WTC11 (cell line): ENCODE data around the gene ANKRD11.

Source experiments
- CREB1 ChIP-seq: sonication (generic); formaldehyde crosslinking; IDR thresholded peaks from 2 replicates; pipeline ENCODE4 v1.8.0; 2023; ENCODE audit warnings: mild to moderate bottlenecking, missing genetic modification reagents
- CREM ChIP-seq: sonication (generic); formaldehyde crosslinking; IDR thresholded peaks from 2 replicates; pipeline ENCODE4 v1.8.1; 2022; ENCODE audit warnings: mild to moderate bottlenecking, missing genetic modification reagents, moderate library complexity
- ESRRA ChIP-seq: sonication (generic); formaldehyde crosslinking; IDR thresholded peaks from 2 replicates; pipeline ENCODE4 v1.8.1; 2022; ENCODE audit warnings: mild to moderate bottlenecking, missing genetic modification reagents, borderline replicate concordance
- GABPB1 ChIP-seq: sonication (generic); formaldehyde crosslinking; IDR thresholded peaks from 2 replicates; pipeline ENCODE4 v1.8.1; 2023; ENCODE audit warnings: mild to moderate bottlenecking, missing genetic modification reagents
- NFYB ChIP-seq: sonication (generic); formaldehyde crosslinking; conservative IDR thresholded peaks from 2 replicates; pipeline ENCODE4 v1.8.0; 2022; ENCODE audit warnings: low read depth, missing genetic modification reagents
- SP1 ChIP-seq: sonication (generic); formaldehyde crosslinking; conservative IDR thresholded peaks from 2 replicates; pipeline ENCODE4 v1.8.1; 2022; ENCODE audit warnings: missing genetic modification reagents
- TF ChIP-seq, protein P1 (sequence below): fragments of 200-600 bp; IDR thresholded peaks from 2 replicates; pipeline ENCODE4 v1.8.0; 2022; ENCODE audit warnings: antibody characterized with exemption
- TF ChIP-seq, protein P2 (sequence below): sonication (generic); formaldehyde crosslinking; IDR thresholded peaks from 2 replicates; pipeline ENCODE4 v1.8.0; 2022; ENCODE audit warnings: missing genetic modification reagents
- TF ChIP-seq, protein P3 (sequence below): sonication (generic); formaldehyde crosslinking; conservative IDR thresholded peaks from 2 replicates; pipeline ENCODE4 v1.8.1; 2022; ENCODE audit warnings: mild to moderate bottlenecking, missing genetic modification reagents
- TF ChIP-seq, protein P4 (sequence below): sonication (generic); formaldehyde crosslinking; IDR thresholded peaks from 2 replicates; pipeline ENCODE4 v1.8.0; 2022; ENCODE audit warnings: mild to moderate bottlenecking, missing genetic modification reagents
- TF ChIP-seq, protein P5 (sequence below): sonication (generic); formaldehyde crosslinking; IDR thresholded peaks from 2 replicates; pipeline ENCODE4 v1.8.1; 2023; ENCODE audit warnings: mild to moderate bottlenecking, missing genetic modification reagents, moderate library complexity
- TF ChIP-seq, protein P6 (sequence below): sonication (generic); formaldehyde crosslinking; IDR thresholded peaks from 2 replicates; pipeline ENCODE4 v1.8.0; 2022; ENCODE audit warnings: mild to moderate bottlenecking, missing genetic modification reagents

DNA sequence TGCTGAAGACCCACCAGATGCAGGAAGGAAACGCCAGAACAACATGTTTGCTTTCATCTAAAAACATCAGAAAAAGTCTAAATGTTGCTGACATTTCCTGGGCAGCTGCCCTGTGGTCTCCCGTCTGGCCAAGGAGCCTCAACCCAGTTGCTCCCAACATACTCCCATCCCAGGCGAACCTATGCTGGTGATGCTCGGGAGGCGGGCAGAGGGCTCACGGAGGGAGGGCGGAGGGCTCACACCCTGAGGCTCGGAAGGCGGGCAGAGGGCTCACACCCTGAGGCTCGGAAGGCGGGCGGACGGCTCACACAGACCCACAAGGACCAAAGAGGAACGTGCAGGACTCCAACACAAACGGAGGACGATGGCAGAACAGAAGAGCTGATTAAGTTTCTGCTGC, 135.4 kb downstream of the ANKRD11 start:
- TF ChIP-seq, protein P1, sequence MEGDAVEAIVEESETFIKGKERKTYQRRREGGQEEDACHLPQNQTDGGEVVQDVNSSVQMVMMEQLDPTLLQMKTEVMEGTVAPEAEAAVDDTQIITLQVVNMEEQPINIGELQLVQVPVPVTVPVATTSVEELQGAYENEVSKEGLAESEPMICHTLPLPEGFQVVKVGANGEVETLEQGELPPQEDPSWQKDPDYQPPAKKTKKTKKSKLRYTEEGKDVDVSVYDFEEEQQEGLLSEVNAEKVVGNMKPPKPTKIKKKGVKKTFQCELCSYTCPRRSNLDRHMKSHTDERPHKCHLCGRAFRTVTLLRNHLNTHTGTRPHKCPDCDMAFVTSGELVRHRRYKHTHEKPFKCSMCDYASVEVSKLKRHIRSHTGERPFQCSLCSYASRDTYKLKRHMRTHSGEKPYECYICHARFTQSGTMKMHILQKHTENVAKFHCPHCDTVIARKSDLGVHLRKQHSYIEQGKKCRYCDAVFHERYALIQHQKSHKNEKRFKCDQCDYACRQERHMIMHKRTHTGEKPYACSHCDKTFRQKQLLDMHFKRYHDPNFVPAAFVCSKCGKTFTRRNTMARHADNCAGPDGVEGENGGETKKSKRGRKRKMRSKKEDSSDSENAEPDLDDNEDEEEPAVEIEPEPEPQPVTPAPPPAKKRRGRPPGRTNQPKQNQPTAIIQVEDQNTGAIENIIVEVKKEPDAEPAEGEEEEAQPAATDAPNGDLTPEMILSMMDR = no peak
- TF ChIP-seq, protein P2, sequence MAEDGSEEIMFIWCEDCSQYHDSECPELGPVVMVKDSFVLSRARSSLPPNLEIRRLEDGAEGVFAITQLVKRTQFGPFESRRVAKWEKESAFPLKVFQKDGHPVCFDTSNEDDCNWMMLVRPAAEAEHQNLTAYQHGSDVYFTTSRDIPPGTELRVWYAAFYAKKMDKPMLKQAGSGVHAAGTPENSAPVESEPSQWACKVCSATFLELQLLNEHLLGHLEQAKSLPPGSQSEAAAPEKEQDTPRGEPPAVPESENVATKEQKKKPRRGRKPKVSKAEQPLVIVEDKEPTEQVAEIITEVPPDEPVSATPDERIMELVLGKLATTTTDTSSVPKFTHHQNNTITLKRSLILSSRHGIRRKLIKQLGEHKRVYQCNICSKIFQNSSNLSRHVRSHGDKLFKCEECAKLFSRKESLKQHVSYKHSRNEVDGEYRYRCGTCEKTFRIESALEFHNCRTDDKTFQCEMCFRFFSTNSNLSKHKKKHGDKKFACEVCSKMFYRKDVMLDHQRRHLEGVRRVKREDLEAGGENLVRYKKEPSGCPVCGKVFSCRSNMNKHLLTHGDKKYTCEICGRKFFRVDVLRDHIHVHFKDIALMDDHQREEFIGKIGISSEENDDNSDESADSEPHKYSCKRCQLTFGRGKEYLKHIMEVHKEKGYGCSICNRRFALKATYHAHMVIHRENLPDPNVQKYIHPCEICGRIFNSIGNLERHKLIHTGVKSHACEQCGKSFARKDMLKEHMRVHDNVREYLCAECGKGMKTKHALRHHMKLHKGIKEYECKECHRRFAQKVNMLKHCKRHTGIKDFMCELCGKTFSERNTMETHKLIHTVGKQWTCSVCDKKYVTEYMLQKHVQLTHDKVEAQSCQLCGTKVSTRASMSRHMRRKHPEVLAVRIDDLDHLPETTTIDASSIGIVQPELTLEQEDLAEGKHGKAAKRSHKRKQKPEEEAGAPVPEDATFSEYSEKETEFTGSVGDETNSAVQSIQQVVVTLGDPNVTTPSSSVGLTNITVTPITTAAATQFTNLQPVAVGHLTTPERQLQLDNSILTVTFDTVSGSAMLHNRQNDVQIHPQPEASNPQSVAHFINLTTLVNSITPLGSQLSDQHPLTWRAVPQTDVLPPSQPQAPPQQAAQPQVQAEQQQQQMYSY (CRISPR knock-in tag) = no peak
- TF ChIP-seq GABPB1 (CRISPR knock-in tag) (no peak), CREB1 (CRISPR knock-in tag) (no peak), SP1 (CRISPR knock-in tag) (no peak), NFYB (no peak), ESRRA (no peak), CREM (no peak)
- TF ChIP-seq, protein P3, sequence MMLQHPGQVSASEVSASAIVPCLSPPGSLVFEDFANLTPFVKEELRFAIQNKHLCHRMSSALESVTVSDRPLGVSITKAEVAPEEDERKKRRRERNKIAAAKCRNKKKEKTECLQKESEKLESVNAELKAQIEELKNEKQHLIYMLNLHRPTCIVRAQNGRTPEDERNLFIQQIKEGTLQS (CRISPR knock-in tag) = no peak
- TF ChIP-seq, protein P4, sequence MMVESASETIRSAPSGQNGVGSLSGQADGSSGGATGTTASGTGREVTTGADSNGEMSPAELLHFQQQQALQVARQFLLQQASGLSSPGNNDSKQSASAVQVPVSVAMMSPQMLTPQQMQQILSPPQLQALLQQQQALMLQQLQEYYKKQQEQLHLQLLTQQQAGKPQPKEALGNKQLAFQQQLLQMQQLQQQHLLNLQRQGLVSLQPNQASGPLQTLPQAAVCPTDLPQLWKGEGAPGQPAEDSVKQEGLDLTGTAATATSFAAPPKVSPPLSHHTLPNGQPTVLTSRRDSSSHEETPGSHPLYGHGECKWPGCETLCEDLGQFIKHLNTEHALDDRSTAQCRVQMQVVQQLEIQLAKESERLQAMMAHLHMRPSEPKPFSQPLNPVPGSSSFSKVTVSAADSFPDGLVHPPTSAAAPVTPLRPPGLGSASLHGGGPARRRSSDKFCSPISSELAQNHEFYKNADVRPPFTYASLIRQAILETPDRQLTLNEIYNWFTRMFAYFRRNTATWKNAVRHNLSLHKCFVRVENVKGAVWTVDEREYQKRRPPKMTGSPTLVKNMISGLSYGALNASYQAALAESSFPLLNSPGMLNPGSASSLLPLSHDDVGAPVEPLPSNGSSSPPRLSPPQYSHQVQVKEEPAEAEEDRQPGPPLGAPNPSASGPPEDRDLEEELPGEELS (CRISPR knock-in tag) = no peak
- TF ChIP-seq, protein P5, sequence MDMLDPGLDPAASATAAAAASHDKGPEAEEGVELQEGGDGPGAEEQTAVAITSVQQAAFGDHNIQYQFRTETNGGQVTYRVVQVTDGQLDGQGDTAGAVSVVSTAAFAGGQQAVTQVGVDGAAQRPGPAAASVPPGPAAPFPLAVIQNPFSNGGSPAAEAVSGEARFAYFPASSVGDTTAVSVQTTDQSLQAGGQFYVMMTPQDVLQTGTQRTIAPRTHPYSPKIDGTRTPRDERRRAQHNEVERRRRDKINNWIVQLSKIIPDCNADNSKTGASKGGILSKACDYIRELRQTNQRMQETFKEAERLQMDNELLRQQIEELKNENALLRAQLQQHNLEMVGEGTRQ (CRISPR knock-in tag) = no peak
- TF ChIP-seq, protein P6, sequence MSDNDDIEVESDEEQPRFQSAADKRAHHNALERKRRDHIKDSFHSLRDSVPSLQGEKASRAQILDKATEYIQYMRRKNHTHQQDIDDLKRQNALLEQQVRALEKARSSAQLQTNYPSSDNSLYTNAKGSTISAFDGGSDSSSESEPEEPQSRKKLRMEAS (CRISPR knock-in tag) = no peak
